Spleen (tissue), 7 donors: ENCODE measurements around the gene RAPGEF3.

Experiments
- POLR2A ChIP-seq, 3 donors: fragments of 450-650 bp; IDR thresholded peaks; one replicate each; pipeline ENCODE4 v1.5.1; 2017; ENCODE audit warnings: antibody characterized with exemption in 3 of 3, mild to moderate bottlenecking in 1 of 3
- TF ChIP-seq, protein P1 (sequence below), 11 experiments: fragments of 200-600 bp in 7 of 11; fragments of 450-650 bp in 4 of 11; sonication (generic) in 4 of 11; IDR thresholded peaks in 8 of 11; conservative IDR thresholded peaks in 3 of 11; 1 replicate in 7 of 11; 2 replicates in 4 of 11; pipeline versions ENCODE4 v1.4.0 to v1.8.0; 2016 to 2021; ENCODE audit warnings: antibody characterized with exemption in 11 of 11, inconsistent platforms in 4 of 11, mild to moderate bottlenecking in 1 of 11
- donor health status: DM: no; HTN: no; CAD: no; lungs with moderate emphysema.
- donor health status: DM: no; HTN: no; CAD: no.
- donor health status: DM: no; HTN: no; CAD: no.

DNA sequence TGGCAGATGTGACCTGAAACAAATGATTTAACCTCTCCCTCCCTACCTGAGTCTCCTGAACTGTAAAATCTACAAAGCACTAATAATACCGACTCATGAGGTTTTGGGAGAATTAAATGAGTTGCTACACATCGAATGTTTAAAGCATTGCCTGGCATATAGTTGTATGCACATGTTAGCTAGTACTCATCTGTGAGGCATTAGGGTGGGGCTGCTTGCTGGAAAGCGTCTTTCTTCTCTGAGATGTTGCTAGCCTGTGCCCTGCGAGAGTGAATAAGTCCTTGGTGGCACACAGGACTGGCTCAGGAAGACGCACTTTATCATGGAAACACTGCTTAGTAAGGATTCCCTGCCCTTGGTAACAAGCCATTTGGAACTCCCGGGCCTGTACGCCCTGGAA is 6.1 kb downstream of the RAPGEF3 start:
- TF ChIP-seq, protein P1, sequence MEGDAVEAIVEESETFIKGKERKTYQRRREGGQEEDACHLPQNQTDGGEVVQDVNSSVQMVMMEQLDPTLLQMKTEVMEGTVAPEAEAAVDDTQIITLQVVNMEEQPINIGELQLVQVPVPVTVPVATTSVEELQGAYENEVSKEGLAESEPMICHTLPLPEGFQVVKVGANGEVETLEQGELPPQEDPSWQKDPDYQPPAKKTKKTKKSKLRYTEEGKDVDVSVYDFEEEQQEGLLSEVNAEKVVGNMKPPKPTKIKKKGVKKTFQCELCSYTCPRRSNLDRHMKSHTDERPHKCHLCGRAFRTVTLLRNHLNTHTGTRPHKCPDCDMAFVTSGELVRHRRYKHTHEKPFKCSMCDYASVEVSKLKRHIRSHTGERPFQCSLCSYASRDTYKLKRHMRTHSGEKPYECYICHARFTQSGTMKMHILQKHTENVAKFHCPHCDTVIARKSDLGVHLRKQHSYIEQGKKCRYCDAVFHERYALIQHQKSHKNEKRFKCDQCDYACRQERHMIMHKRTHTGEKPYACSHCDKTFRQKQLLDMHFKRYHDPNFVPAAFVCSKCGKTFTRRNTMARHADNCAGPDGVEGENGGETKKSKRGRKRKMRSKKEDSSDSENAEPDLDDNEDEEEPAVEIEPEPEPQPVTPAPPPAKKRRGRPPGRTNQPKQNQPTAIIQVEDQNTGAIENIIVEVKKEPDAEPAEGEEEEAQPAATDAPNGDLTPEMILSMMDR (IDR thresholded peaks at IDR 0.05 in 8 of 11, conservative IDR thresholded peaks at IDR 0.05 in 3 of 11): no peak
- no peak for TF ChIP-seq POLR2A (IDR thresholded peaks at IDR 0.05)
